Immature natural killer cell (primary cell): Measurements from ENCODE around the gene SMAD2. TPM values are rescaled to one million over a fixed set of nuclear protein-coding genes. Genes with fewer than 3 reads are reported as not detected.
"Not testable (repeated sequence)": the region's sequence is repeated elsewhere in the genome, so short reads cannot be mapped to it uniquely, and the experiment has no call there.

Experiments used
- DNase-seq, 3 donors: peaks; one replicate each; pipeline ENCODE4 v3.0.0; 2022; ENCODE audit warnings: mixed read lengths in 1 of 3
- H3K27ac Mint-ChIP-seq, 6 donors: one replicate each; pipeline ENCODE4 v1.8.0; 2020; ENCODE audit warnings: mixed read lengths in 6 of 6, mild to moderate bottlenecking in 5 of 6, inconsistent platforms in 4 of 6, moderate library complexity in 3 of 6
- H3K27me3 Mint-ChIP-seq, 3 donors: one replicate each; pipeline ENCODE4 v1.8.0; 2020 to 2021; ENCODE audit warnings: low read depth in 3 of 3, mild to moderate bottlenecking in 3 of 3, mixed read lengths in 3 of 3, moderate library complexity in 3 of 3, inconsistent platforms in 1 of 3
- H3K36me3 Mint-ChIP-seq, 3 donors: one replicate each; pipeline ENCODE4 v1.8.0; 2020; ENCODE audit warnings: mixed read lengths in 3 of 3, inconsistent platforms in 2 of 3, mild to moderate bottlenecking in 2 of 3
- H3K4me1 Mint-ChIP-seq, 2 donors: one replicate each; pipeline ENCODE4 v1.8.0; 2020; ENCODE audit warnings: inconsistent platforms in 2 of 2, mild to moderate bottlenecking in 2 of 2, mixed read lengths in 2 of 2, moderate library complexity in 1 of 2
- H3K4me3 Mint-ChIP-seq, 5 donors: one replicate each; pipeline ENCODE4 v1.8.0; 2020; ENCODE audit warnings: mild to moderate bottlenecking in 5 of 5, mixed read lengths in 5 of 5, inconsistent platforms in 3 of 5, moderate library complexity in 3 of 5
- H3K9me3 Mint-ChIP-seq, 6 donors: one replicate each; pipeline ENCODE4 v1.8.0; 2020; ENCODE audit warnings: mild to moderate bottlenecking in 6 of 6, mixed read lengths in 6 of 6, inconsistent platforms in 4 of 6, moderate library complexity in 3 of 6
- polyA plus RNA-seq, 3 donors: library from polyadenylated mRNA; unstranded; fragments of 300-500 nt; fragmentation: Illumina TruSeq; gene quantifications; one replicate each; pipeline ENCODE4 v1.2.3, GENCODE V29; 2021

SMAD2 gene
- polyA plus RNA-seq, 3 donors from 2014 or later = 81.4 to 123 (median 112) TPM

DNA sequence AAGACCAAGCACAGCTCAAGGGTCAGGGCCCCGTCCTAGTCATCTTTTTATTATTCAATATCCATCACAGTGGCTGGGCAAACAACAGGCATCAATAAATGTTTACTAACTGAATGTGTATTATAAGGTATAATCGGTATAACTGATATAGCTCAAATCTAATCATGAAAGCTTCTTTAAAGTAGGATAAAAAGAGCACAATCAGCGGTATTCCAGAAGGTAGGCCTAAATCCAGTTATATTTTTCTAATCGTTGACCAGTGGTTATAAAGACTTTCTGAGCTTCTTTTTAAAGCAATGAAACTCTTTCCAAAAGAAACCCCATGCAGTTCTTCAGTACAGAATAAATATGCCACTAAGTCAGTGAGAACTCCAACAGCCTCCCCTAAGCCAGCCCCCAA, 92.1 kb downstream of the SMAD2 start:
- Mint-ChIP-seq H3K9me3 (no peaks in the 10 kb centered on the region), H3K36me3 (peaks cover 11 to 47% (median 35%) of the 10 kb centered on the region in 3 donors), H3K4me1 (no peaks in the 10 kb centered on the region), H3K27me3 (no peaks in the 10 kb centered on the region), H3K27ac (peak overlapping the region in 1 of 6 donors; percentile 46), H3K4me3 (no peak overlapping the region)
- DNase-seq = no peak

DNA sequence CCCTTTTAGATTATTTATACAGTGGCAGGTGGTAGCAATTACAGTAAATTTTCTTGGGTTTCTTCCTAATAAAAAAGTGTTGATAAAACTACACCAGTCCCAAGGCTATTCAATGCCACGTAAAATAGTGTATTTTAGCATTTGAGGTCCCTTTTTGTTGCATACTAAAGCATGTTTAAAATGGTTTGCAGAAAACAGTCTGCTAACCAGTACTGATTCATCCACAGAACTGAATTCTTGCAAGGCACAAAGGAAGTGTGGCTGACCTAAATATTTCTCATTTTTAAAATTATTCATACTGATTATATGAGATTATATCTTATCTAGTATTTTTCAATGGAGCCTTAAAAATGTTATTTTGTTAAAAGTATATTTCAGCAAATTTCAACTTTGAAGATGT, 98.1 kb downstream of the SMAD2 start:
- Mint-ChIP-seq H3K27me3 (peaks cover 0 to 1% (median 0%) of the 10 kb centered on the region in 3 donors), H3K4me3 (no peak overlapping the region), H3K27ac (peak overlapping the region in 2 of 6 donors; percentile 48 to 49), H3K36me3 (peaks cover 19 to 26% (median 23%) of the 10 kb centered on the region in 3 donors), H3K4me1 (no peaks in the 10 kb centered on the region), H3K9me3 (peaks cover 0 to 1% (median 0%) of the 10 kb centered on the region in 6 donors)
- DNase-seq = no peak

DNA sequence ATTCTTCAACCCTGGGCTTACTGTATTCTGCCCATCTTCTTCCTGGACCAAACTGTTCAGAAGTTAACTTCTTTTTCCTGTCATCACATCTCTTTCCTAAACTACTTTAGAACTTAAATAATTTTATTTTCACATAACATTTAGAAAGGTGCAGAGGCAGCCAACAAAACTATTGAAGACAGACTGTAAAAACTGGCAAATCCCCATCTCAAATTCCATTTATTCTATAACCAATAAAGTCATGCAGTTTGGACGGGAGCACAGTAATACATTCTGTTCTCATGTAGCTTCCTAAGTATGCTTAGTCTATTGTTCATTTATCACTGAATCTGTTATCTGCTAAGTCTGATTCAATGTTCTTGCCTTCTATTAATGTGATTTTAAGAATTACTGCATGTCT, 99.1 kb downstream of the SMAD2 start:
- Mint-ChIP-seq H3K9me3 (peaks cover 0 to 1% (median 0%) of the 10 kb centered on the region in 6 donors), H3K27ac (no peak overlapping the region), H3K27me3 (peaks cover 0 to 2% (median 0%) of the 10 kb centered on the region in 3 donors), H3K4me1 (peaks cover 0 to 4% of the 10 kb centered on the region in 2 donors), H3K36me3 (peaks cover 18 to 22% (median 21%) of the 10 kb centered on the region in 3 donors), H3K4me3 (no peak overlapping the region)
- no peak for DNase-seq

DNA sequence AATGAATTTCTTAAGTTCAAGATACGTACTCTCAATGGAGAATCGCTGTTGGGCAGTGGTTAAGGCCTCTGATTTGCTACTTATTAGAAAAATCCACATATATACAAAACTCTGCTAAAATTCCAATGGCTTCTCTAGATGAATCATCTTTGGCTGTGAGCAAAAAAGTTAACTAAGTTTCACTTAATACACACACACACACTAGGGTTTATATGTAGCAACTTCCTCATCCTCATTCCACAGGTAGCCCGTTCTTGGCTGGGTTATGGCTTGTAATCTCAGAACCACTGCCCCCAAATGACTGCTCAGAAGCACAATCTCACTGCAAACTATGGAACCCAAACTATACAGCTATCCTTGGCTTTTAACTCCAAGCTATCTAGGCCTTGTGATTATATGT, 99.7 kb downstream of the SMAD2 start:
- peaks cover 0 to 6% of the 10 kb centered on the region in 2 donors for H3K4me1 Mint-ChIP-seq
- H3K4me3 Mint-ChIP-seq = no peak overlapping the region
- DNase-seq = no peak
- peak overlapping the region in 3 of 6 donors; percentile 11 to 42 (median 34) for H3K27ac Mint-ChIP-seq
- peaks cover 0 to 1% (median 0%) of the 10 kb centered on the region in 6 donors for H3K9me3 Mint-ChIP-seq
- peaks cover 0 to 2% (median 0%) of the 10 kb centered on the region in 3 donors for H3K27me3 Mint-ChIP-seq
- H3K36me3 Mint-ChIP-seq = peaks cover 18 to 24% (median 24%) of the 10 kb centered on the region in 3 donors

DNA sequence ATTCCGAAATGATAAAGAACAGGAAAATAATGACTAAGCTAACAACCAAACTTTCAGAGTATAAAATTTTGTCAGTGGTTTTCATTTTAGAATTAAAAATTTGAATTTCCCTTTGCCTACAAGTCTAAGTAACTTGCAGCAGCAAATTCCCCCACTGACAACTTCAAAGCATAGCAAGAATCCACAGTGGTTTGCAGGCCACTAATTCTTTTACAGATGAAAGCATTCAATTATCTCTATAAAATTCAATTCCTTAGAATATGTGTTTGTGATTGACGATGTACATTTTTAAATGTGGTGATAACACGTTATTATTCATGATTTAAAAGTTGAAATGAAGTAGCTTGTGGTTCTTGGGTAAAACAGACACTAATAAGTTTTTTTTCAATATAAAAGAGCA, 100.6 kb downstream of the SMAD2 start:
- Mint-ChIP-seq H3K27me3 (peaks cover 0 to 2% (median 0%) of the 10 kb centered on the region in 3 donors), H3K9me3 (peaks cover 0 to 1% (median 0%) of the 10 kb centered on the region in 6 donors), H3K27ac (no peak overlapping the region), H3K36me3 (peaks cover 18 to 31% (median 24%) of the 10 kb centered on the region in 3 donors), H3K4me3 (no peak overlapping the region), H3K4me1 (peaks cover 0 to 6% of the 10 kb centered on the region in 2 donors)
- DNase-seq = no peak

DNA sequence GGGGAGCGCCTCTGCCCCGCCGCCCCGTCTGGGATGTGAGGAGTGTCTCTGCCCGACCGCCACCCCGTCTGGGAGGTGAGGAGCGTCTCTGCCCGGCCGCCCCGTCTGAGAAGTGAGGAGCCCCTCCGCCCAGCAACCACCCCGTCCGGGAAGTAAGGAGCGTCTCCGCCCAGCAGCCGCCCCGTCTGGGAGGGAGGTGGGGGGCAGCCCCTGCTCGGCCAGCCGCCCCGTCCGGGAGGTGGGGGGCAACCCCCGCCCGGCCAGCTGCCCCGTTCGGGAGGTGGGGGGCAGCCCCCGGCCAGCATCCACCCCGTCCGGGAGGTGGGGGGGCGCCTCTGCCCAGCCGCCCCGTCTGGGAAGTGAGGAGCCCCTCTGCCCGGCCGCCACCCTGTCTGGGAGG, 102.4 kb downstream of the SMAD2 start:
- peaks cover 18 to 40% (median 24%) of the 10 kb centered on the region in 3 donors for H3K36me3 Mint-ChIP-seq
- not testable (repeated sequence) for H3K27me3 Mint-ChIP-seq, H3K9me3 Mint-ChIP-seq, H3K4me1 Mint-ChIP-seq, H3K27ac Mint-ChIP-seq, H3K4me3 Mint-ChIP-seq, DNase-seq

DNA sequence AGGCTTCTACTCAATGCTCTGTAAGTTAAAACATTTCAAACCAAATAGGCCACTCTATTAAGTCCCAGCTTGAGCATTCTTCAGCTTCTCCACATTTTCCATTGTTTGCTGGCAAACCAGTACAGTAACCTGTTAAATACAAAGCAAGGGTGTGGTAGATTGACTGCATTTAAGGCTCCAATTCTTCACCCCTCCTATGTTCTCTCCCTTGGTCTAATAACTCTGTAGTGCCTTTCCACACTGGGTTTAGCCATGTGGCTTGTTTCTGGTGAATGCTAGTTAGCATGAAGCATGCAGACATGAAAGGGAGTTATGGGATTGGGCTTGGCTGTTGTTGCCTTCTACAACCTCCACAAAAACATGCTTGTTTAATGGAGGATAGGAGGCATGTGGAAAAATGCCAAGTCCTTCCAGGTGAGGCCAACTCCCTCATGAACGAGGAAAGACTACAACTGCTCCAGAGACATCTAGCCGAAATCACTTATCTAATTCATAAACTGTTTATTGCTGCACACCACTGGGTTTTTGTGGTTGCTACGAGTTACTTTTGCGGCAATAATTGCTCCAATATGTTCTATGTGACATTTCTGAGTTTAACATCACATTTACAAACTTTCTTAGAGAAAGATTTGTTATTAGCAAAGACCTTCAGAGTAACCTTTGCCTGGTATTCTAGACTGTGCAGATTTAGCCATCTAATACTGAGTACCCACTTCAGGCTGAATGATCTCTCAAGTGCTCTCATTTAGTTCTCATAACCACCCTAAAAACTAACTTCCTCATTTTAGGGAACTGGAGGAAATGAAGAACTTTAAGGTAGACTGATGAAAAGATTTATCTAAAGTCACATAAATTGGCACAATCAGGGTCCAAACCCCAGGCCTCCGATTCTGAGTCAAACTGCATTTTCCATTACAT, 104.0 kb downstream of the SMAD2 start:
- peaks cover 0 to 2% (median 0%) of the 10 kb centered on the region in 3 donors for H3K27me3 Mint-ChIP-seq
- H3K36me3 Mint-ChIP-seq = peaks cover 14 to 42% (median 24%) of the 10 kb centered on the region in 3 donors
- no peak overlapping the region for H3K27ac Mint-ChIP-seq
- H3K4me1 Mint-ChIP-seq = peaks cover 0 to 6% of the 10 kb centered on the region in 2 donors
- DNase-seq = no peak
- no peak overlapping the region for H3K4me3 Mint-ChIP-seq
- peaks cover 0 to 1% (median 0%) of the 10 kb centered on the region in 6 donors for H3K9me3 Mint-ChIP-seq

DNA sequence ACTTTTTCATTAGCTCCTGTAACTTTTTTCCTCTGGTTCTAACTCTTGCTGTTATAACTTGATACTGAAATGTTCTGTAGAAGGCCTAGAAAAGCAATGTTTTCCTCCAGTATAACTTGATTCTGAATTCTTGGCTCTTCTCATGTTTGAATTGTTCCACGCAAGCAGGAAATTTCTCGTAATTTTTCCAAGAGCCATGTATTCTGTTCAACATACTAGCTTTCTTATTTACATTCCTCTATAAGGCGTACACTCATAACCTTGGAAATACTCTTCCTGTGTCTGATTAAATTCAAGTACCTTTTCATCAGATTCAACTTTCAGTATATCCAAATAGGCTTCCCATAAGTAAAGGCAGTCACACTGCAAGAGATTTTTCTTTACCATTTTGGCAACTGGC, 109.1 kb downstream of the SMAD2 start:
- Mint-ChIP-seq H3K9me3 (no peaks in the 10 kb centered on the region), H3K4me1 (peaks cover 0 to 1% of the 10 kb centered on the region in 2 donors), H3K27me3 (peaks cover 0 to 2% (median 0%) of the 10 kb centered on the region in 3 donors), H3K36me3 (peaks cover 0 to 20% (median 3%) of the 10 kb centered on the region in 3 donors), H3K27ac (peak overlapping the region in 4 of 6 donors; percentile 4 to 49 (median 28)), H3K4me3 (no peak overlapping the region)
- no peak for DNase-seq

DNA sequence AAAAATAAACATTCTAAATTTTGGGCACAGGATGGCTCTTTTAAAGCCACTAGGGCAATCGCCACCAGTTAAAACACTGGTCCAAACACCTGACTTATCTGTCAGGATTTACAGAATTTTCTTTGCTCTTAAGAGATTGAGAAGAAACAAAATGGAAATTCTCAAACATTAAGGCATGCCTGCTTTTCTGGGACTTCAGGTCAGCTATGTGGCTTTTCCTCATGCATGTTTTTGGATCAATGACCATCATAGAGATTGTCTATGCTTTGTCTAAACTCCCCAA, 112.7 kb downstream of the SMAD2 start:
- H3K4me1 Mint-ChIP-seq = no peaks in the 10 kb centered on the region
- H3K4me3 Mint-ChIP-seq = no peak overlapping the region
- H3K27me3 Mint-ChIP-seq = peaks cover 0 to 2% (median 0%) of the 10 kb centered on the region in 3 donors
- H3K27ac Mint-ChIP-seq = no peak overlapping the region
- DNase-seq = no peak
- no peaks in the 10 kb centered on the region for H3K9me3 Mint-ChIP-seq
- H3K36me3 Mint-ChIP-seq = peaks cover 6 to 10% (median 7%) of the 10 kb centered on the region in 3 donors

DNA sequence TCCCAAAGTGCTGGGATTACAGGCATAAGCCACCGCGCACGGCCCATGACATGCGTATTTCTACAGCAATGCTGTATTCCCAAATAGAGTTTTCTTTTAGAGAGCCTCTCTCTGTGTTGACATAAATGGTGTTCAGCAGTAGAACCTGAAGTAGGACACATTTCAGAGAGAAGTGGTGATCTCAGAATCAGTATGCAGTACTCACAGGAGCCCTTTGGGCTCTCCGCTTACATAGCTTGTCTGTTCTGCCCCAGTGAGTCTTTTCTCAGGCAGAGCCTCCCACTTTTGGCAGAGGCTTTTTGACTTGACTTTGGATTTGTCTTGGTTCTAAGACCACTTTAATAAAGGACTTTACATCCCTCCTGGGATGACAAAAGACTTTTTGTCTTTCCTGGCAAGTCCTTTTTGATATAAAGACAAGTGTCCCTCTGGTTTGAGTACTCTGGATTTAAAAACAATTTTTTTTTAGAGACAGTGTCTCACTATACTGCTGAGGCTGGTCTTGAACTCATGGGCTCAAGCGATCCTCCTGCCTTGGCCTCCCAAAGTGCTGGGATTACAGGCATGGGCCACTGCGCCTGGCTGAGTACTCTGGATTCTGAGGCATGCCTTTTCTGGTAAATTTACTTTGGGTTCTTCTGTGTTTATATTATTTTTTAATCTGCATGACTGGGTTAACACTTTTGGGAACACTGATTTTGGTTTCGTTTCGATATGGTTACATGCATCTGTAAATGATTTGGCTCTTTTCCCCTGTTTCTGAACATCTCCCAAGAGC, 113.3 kb downstream of the SMAD2 start:
- DNase-seq = no peak
- Mint-ChIP-seq H3K27me3 (peaks cover 0 to 2% (median 0%) of the 10 kb centered on the region in 3 donors), H3K27ac (no peak overlapping the region), H3K36me3 (peaks cover 6 to 8% (median 7%) of the 10 kb centered on the region in 3 donors), H3K9me3 (no peaks in the 10 kb centered on the region), H3K4me3 (no peak overlapping the region), H3K4me1 (no peaks in the 10 kb centered on the region)

DNA sequence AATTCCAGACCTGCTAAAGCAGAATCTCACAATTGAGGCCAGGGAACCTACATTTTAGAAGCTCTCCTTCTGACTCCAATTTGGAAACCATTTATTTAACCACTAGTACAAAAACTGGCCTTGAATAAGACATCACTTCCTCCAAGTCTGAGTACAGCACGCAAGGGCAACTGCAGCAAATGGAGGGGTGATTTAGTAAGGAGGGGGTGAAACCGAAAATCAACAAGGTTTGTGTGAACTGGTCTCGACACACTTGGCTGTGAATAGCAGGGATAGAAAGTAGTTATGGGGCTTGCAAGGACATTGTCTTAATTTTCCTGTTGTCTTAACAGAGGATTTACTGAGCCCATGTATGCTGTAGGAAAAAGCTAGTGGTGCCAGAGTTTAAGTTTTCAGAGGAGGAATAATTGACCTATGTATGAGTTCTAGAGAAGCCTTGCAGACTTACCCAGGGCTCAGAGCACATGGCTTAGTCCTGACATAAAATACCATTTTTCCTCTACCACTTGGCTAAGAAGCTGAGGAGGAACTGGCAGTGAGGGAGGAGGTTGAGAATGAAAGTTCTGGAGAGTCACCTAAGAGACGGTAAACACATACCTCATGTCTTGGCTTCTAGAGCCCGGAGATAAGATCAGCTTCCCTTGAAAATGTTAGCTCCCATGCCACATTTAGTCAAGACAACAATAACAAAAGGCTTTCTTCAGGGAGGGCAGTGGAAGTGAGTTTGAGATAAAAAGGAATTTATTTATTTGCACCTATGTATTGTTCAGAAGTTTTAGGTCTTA, 114.8 kb downstream of the SMAD2 start:
- no peak overlapping the region for H3K27ac Mint-ChIP-seq
- no peak overlapping the region for H3K4me3 Mint-ChIP-seq
- DNase-seq = no peak
- H3K9me3 Mint-ChIP-seq = no peaks in the 10 kb centered on the region
- H3K4me1 Mint-ChIP-seq = no peaks in the 10 kb centered on the region
- H3K36me3 Mint-ChIP-seq = peaks cover 6 to 8% (median 7%) of the 10 kb centered on the region in 3 donors
- H3K27me3 Mint-ChIP-seq = peaks cover 0 to 2% (median 0%) of the 10 kb centered on the region in 3 donors

DNA sequence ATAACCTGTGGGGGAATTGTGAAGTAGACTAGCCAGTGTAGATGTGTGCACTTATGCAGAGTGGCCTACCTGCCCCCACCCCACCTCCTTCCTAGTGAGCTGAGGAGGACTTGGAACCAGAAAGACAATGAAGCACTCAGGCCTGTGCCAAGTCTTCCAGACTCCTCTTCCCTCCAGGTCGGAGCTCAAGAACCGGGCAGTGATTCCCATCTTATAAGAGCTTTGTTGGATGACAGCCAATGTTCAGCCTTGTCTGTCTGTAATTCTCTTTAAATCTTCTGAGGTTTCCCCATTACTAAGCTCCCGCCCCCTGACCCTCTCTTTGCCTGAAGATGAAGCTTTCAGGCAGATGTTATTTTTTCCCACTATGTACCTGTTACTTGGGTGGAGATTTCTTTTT, 121.0 kb downstream of the SMAD2 start:
- H3K4me3 Mint-ChIP-seq = no peak overlapping the region
- no peaks in the 10 kb centered on the region for H3K9me3 Mint-ChIP-seq
- no peak for DNase-seq
- H3K4me1 Mint-ChIP-seq = no peaks in the 10 kb centered on the region
- peaks cover 0 to 3% (median 0%) of the 10 kb centered on the region in 3 donors for H3K27me3 Mint-ChIP-seq
- H3K36me3 Mint-ChIP-seq = peaks cover 8 to 11% (median 9%) of the 10 kb centered on the region in 3 donors
- no peak overlapping the region for H3K27ac Mint-ChIP-seq

DNA sequence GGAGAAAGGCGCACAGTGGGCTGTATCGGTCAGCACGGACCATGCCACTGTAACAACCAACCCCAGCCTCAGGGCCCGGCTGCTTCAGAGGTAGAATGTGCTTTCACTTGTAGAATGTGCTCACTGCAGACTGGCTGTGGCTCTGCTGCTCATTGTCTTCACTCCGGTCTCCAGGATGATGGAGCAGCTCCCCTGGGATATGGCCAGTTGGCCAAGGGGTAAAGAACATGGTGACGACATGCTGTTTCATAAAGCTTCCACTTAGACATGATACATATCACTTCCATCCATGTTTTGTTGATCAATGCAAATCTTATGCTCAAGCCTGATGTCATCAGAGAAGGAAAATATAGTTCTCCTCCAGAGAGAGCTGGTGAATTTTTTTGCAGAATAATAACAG, 127.7 kb downstream of the SMAD2 start:
- Mint-ChIP-seq H3K27ac (no peak overlapping the region), H3K4me3 (no peak overlapping the region), H3K36me3 (peaks cover 4 to 5% (median 4%) of the 10 kb centered on the region in 3 donors), H3K9me3 (no peaks in the 10 kb centered on the region), H3K27me3 (peaks cover 3 to 5% (median 4%) of the 10 kb centered on the region in 3 donors), H3K4me1 (no peaks in the 10 kb centered on the region)
- DNase-seq = no peak
